ENCODE results near the gene OPN1SW.

The OPN1SW gene

DNA sequence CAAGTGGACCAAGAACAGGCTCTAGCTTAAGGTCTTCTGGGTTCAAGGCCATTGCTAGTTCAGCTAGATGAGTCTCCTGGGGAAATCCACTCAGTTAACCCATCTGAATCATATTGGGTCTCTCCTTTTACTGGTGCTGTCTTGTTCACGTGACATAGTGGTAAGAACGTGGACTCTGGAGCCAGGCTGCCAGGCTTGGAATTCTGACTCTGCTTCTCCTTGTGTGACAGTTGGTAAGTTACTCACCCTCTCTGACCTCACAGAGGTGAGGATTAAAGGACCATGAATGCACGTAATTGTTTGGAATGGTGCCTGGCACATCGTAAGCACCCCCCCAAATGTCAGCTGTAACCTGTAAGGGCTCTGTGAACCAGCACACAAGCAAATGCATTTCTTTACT lies 46.1 kb downstream of the OPN1SW start:
- no peak for DNase-seq

DNA sequence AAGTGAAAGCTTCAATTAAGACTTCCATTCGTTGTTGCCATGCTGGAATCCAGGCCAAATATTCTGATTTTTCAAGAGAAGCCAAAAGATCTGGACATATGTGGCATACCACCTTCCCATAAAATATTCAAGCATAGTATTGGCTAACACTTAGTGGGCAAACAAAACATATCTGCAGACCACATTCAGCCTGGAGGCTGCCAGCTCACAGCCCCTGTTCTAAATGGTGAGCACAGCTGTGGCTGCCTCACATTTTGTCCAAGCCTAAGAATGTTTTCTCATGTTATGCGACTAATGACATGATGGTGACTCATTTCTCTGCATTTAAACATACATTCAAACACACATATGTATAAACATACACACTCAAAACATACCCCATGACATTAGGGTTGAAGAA lies 47.0 kb downstream of the OPN1SW start:
- peak; percentile 44 for DNase-seq

DNA sequence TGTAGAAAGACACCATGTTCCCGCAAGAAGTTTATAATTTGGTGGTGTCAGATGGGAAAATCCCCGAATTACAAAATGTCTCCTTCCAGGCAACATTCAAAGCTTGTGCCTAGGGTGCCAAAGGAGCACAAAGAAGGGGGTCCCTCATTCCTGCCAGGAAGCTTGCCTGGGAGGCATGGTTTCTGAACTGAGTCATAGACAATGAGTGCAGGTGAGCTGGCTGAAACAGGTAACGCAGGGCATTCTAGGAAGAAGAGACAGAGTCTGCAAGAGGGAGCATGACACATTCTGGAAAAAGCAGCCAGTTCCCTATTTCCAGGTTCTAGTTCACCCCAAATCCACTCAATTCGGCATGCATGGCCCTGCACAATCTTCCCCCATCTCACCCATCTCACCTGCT lies 48.4 kb downstream of the OPN1SW start:
- no peak for DNase-seq

DNA sequence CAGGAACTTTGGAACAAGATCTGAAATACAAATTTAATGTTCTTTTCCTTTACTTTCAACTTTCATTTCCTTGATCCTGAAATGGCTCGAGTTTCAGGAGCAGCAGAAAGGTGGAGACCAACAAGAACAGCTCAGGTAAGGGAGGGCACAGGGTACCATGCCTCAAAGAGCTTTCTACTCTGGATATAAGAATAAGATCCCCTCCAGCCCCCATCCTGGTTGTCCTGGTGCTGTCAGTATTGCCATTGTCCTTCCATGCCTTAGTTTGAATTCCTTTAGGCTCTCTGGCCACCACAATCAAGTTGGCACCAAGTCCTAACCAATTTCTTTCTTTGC lies 48.9 kb downstream of the OPN1SW start:
- no peak for DNase-seq

DNA sequence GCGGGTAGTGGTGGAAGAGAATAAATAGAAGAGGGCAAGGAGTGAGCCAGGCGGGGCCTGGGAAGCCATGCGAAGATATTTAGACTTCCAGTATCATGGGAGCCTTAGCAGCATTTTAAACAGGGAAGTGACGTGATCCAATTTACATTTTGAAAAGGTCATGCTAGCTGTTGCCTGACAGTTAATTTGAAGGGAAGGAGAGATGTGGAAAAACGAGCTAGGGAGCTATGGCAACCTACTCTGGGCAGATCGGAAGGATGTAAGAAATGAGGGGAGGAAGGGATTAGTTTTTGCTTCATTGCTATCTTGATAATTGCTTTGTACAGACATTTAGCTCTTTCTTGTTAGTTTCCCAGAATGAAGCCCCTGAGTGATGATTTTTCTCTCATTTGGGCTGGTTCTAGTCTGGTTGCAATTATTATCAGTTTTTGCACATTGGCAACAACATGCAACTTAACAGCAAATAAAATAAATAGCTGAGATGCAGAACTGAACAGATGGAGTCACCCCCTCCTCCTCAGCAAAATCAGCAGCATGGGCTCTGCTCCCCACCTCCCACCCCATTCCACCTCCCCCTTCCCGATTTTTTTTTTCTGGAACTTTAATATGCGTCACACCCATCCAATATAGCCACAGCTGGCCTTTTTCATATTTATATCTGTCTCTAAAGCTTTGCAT lies 49.4 kb downstream of the OPN1SW start:
- no peak for DNase-seq

DNA sequence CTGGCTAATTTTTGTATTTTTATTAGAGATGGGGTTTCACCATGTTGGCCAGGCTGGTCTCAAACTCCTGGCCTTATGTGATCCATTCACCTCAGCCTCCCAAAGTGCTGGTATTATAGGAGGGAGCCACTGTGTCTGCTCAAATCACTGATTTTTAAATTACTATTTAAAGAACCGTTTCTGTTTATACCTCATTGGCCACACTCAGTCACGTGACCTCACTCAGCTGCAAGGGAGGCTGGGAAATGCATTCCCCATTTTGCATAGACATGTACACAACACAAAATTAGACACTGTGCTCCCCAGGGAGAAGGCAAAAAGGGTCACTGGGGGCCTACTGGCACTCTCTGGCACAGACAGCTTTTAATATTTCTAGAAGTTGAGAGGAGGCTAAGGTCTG lies 50.1 kb downstream of the OPN1SW start:
- DNase-seq, result no peak

DNA sequence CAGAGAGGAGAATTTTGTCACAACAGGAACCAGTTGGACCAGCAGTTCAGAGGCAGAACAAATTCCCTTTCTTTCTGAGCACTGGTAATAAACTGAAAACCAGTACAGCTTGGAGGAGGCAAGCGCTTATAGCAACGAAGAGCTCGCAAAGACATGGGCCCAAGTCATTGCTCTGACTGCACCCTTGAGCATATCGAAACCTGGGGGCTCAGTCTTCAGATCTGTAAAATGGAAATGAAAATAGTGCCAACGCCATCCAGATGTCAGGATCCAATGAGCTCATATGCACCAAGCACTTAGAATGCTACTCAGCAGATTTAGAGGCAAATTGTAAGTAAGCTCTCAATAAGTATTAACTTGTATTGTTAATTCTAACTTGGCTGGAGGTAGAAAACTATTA lies 50.9 kb downstream of the OPN1SW start:
- DNase-seq, result no peak
